Naive thymus-derived CD4-positive, alpha-beta T cell (primary cell): ENCODE results near the gene FNIP1. TPM values are rescaled to one million over a fixed set of nuclear protein-coding genes. Genes with fewer than 3 reads are reported as not detected.

Experiments used
- ATAC-seq: fragments of 150-1000 bp; cut with Tn5 transposase; 2 replicates; pipeline ENCODE4 v1.10.0; 2021; ENCODE audit warnings: mild to moderate bottlenecking, moderate library complexity
- CTCF ChIA-PET: fragments of 350-600 bp; sonication (Branson Sonifier 250); formaldehyde crosslinking; loops from one replicate; lab custom pipeline; 2021; ENCODE audit warnings: antibody characterized with exemption; lab: Charles Lee
- POLR2A ChIA-PET: fragments of 350-600 bp; sonication (Branson Sonifier 250); formaldehyde crosslinking; loops from one replicate; lab custom pipeline; 2021; ENCODE audit warnings: antibody characterized with exemption, inconsistent platforms; lab: Charles Lee
- DNase-seq, 9 donors: peaks; one replicate each; pipeline versions ENCODE4 v3.0.0 to v3.0.0-alpha.2; 2020 to 2022; ENCODE audit warnings: mixed read lengths in 1 of 9
- H3K27ac ChIP-seq: one replicate; pipeline ENCODE4 v1.7.0; 2013; ENCODE audit warnings: mild to moderate bottlenecking, low read depth, low read length, moderate library complexity
- H3K27me3 ChIP-seq, 2 donors: one replicate each; pipeline ENCODE4 v1.7.0; 2013; ENCODE audit warnings: low read length in 2 of 2, mild to moderate bottlenecking in 2 of 2, moderate library complexity in 2 of 2; ENCODE audit not compliant: control insufficient read depth in 2 of 2, insufficient read depth in 2 of 2
- H3K36me3 ChIP-seq, 3 experiments: 1 replicate in 2 of 3; 2 replicates in 1 of 3; pipeline ENCODE4 v1.7.0; 2013; ENCODE audit warnings: low read length in 3 of 3, mild to moderate bottlenecking in 3 of 3, moderate library complexity in 1 of 3; ENCODE audit not compliant: insufficient read depth in 3 of 3, control insufficient read depth in 2 of 3
- H3K4me1 ChIP-seq, 2 donors: one replicate each; pipeline ENCODE4 v1.7.0; 2013; ENCODE audit warnings: low read length in 2 of 2, mild to moderate bottlenecking in 2 of 2, moderate library complexity in 1 of 2; ENCODE audit not compliant: control insufficient read depth in 2 of 2, insufficient read depth in 2 of 2
- H3K4me3 ChIP-seq: 2 replicates; pipeline ENCODE4 v1.7.0; 2013; ENCODE audit warnings: mild to moderate bottlenecking, low read length
- H3K9me3 ChIP-seq, 3 experiments: 1 replicate in 2 of 3; 2 replicates in 1 of 3; pipeline ENCODE4 v1.7.0; 2013; ENCODE audit warnings: low read length in 3 of 3; ENCODE audit not compliant: control insufficient read depth in 2 of 3
- H3K27ac Mint-ChIP-seq, 9 donors: one replicate each; pipeline ENCODE4 v1.8.0; 2020 to 2022; ENCODE audit warnings: mixed read lengths in 9 of 9, mild to moderate bottlenecking in 8 of 9, moderate library complexity in 5 of 9, inconsistent platforms in 2 of 9
- H3K27me3 Mint-ChIP-seq, 5 donors: one replicate each; pipeline ENCODE4 v1.8.0; 2021 to 2022; ENCODE audit warnings: mixed read lengths in 5 of 5, mild to moderate bottlenecking in 1 of 5
- H3K36me3 Mint-ChIP-seq, 5 donors: one replicate each; pipeline ENCODE4 v1.8.0; 2020 to 2022; ENCODE audit warnings: mixed read lengths in 5 of 5, mild to moderate bottlenecking in 3 of 5, inconsistent platforms in 1 of 5
- H3K4me1 Mint-ChIP-seq, 7 donors: one replicate each; pipeline ENCODE4 v1.8.0; 2020 to 2022; ENCODE audit warnings: mixed read lengths in 7 of 7, mild to moderate bottlenecking in 3 of 7, inconsistent platforms in 1 of 7
- H3K4me3 Mint-ChIP-seq, 10 donors: one replicate each; pipeline ENCODE4 v1.8.0; 2020 to 2022; ENCODE audit warnings: mild to moderate bottlenecking in 10 of 10, mixed read lengths in 10 of 10, moderate library complexity in 6 of 10, inconsistent platforms in 2 of 10
- H3K9me3 Mint-ChIP-seq, 11 donors: one replicate each; pipeline ENCODE4 v1.8.0; 2020 to 2022; ENCODE audit warnings: mixed read lengths in 11 of 11, mild to moderate bottlenecking in 4 of 11, inconsistent platforms in 1 of 11, moderate library complexity in 1 of 11
- intact Hi-C, 2 donors: fragments of 100-400 bp; cut with micrococcal nuclease; formaldehyde crosslinking; loops; one replicate each; pipeline ENCODE4 v1.15.1; 2023
- polyA plus RNA-seq, 2 donors: library from polyadenylated mRNA; unstranded; fragments of 300-500 nt; fragmentation: Illumina TruSeq; gene quantifications; one replicate each; pipeline ENCODE4 v1.2.3, GENCODE V29; 2021
- total RNA-seq, 6 experiments: library from RNA in 5 of 6; stranded (reverse) in 5 of 6; gene quantifications; 1 replicate in 5 of 6; 2 replicates in 1 of 6; pipeline ENCODE4 v1.2.3 and lab custom pipeline; 2021 to 2026

Gene FNIP1
- total and polyA plus RNA-seq, 7 experiments from 2014 or later = 8.8 to 48.5 (median 30.6) TPM

GRCh38 chr5:131824631-131825030, 27.8 kb upstream of the FNIP1 start:
- Histone ChIP-seq H3K27ac (no peak overlapping the region), H3K27me3 (no peaks in the 10 kb centered on the region), H3K9me3 (no peaks in the 10 kb centered on the region), H3K4me3 (no peak overlapping the region), H3K4me1 (no peaks in the 10 kb centered on the region), H3K36me3 (no peaks in the 10 kb centered on the region)
- ChIA-PET CTCF (no interaction called here), POLR2A (no interaction called here)
- no peak for DNase-seq
- no peak for ATAC-seq
- intact Hi-C loops = no loop called here
- Mint-ChIP-seq H3K36me3 (peaks cover 0 to 8% (median 6%) of the 10 kb centered on the region in 5 donors), H3K4me3 (no peak overlapping the region), H3K9me3 (peaks cover 0 to 12% (median 2%) of the 10 kb centered on the region in 11 donors), H3K27me3 (peaks cover 0 to 46% (median 0%) of the 10 kb centered on the region in 5 donors), H3K4me1 (peaks cover 0 to 5% (median 0%) of the 10 kb centered on the region in 7 donors), H3K27ac (no peak overlapping the region)

DNA sequence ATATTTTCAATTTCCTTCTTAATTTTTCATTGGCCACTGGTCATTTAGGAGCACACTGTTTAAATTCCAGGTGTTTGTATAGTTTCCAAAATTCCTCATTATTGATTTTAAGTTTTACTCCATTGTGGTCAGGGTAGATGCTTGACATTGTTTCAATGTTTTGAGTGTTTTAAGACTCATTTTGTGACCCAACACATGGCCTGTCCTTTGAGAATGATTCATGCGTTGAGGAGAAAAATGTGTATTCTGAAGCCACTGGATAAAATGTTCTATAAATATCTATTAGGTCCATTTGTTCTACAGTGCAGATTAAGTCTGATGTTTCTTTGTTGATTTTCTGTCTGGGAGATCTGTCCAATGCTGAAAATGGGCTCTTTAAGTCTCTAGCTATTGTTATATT, 24.4 kb upstream of the FNIP1 start:
- H3K36me3 ChIP-seq = no peaks in the 10 kb centered on the region
- no peak overlapping the region for H3K27ac ChIP-seq
- H3K4me1 ChIP-seq = no peaks in the 10 kb centered on the region
- Mint-ChIP-seq H3K4me3 (no peak overlapping the region), H3K27ac (no peak overlapping the region), H3K4me1 (peaks cover 0 to 15% (median 6%) of the 10 kb centered on the region in 7 donors), H3K9me3 (peaks cover 0 to 8% (median 0%) of the 10 kb centered on the region in 11 donors), H3K36me3 (peaks cover 0 to 8% (median 4%) of the 10 kb centered on the region in 5 donors), H3K27me3 (peaks cover 0 to 45% (median 0%) of the 10 kb centered on the region in 5 donors)
- DNase-seq (no peak), ATAC-seq (no peak)
- intact Hi-C loops = no loop called here
- ChIA-PET POLR2A (no interaction called here), CTCF (no interaction called here)
- no peaks in the 10 kb centered on the region for H3K9me3 ChIP-seq
- H3K4me3 ChIP-seq = no peak overlapping the region
- no peaks in the 10 kb centered on the region for H3K27me3 ChIP-seq

GRCh38 chr5:131818001-131818724, 21.3 kb upstream of the FNIP1 start:
- Histone ChIP-seq H3K4me1 (no peaks in the 10 kb centered on the region), H3K36me3 (no peaks in the 10 kb centered on the region), H3K9me3 (no peaks in the 10 kb centered on the region), H3K27ac (no peak overlapping the region), H3K27me3 (no peaks in the 10 kb centered on the region), H3K4me3 (no peak overlapping the region)
- ATAC-seq (no peak), DNase-seq (no peak)
- Mint-ChIP-seq H3K4me1 (peaks cover 0 to 15% (median 6%) of the 10 kb centered on the region in 7 donors), H3K4me3 (peak overlapping the region in 2 of 10 donors; percentile 10 to 29), H3K27ac (peak overlapping the region in 2 of 9 donors; percentile 14 to 41), H3K27me3 (peaks cover 0 to 44% (median 0%) of the 10 kb centered on the region in 5 donors), H3K36me3 (no peaks in the 10 kb centered on the region), H3K9me3 (peaks cover 0 to 2% (median 0%) of the 10 kb centered on the region in 11 donors)
- intact Hi-C loops = no loop called here
- CTCF ChIA-PET = no interaction called here
- POLR2A ChIA-PET = no interaction called here

- no peak for ATAC-seq
- intact Hi-C loops = no loop called here
Observed at GRCh38 chr5:131814990-131815389, 18.2 kb upstream of the FNIP1 start.

GRCh38 chr5:131812371-131813160, 15.7 kb upstream of the FNIP1 start:
- H3K4me1 ChIP-seq = no peaks in the 10 kb centered on the region
- no peaks in the 10 kb centered on the region for H3K27me3 ChIP-seq
- Mint-ChIP-seq H3K27ac (no peak overlapping the region), H3K9me3 (no peaks in the 10 kb centered on the region), H3K4me3 (no peak overlapping the region), H3K36me3 (no peaks in the 10 kb centered on the region), H3K4me1 (peaks cover 0 to 5% (median under 1%) of the 10 kb centered on the region in 7 donors), H3K27me3 (peaks cover 0 to 19% (median 0%) of the 10 kb centered on the region in 5 donors)
- DNase-seq (no peak), ATAC-seq (no peak)
- H3K36me3 ChIP-seq = no peaks in the 10 kb centered on the region
- H3K27ac ChIP-seq = no peak overlapping the region
- ChIA-PET CTCF (interaction anchor here (4.4 kb wide), 1 partner anchor 194 kb away, joined by 25 read pairs; no protein-coding TSS in a partner anchor), POLR2A (interaction anchor here (0.8 kb wide), 1 partner anchor 89 kb away, joined by 3 read pairs; no protein-coding TSS in a partner anchor)
- no peaks in the 10 kb centered on the region for H3K9me3 ChIP-seq
- H3K4me3 ChIP-seq = no peak overlapping the region
- intact Hi-C loops = no loop called here

More at GRCh38 chr5:131814990-131815389, 18.2 kb upstream of the FNIP1 start:
- DNase-seq = no peak
- Histone ChIP-seq H3K9me3 (no peaks in the 10 kb centered on the region), H3K4me3 (no peak overlapping the region), H3K27ac (no peak overlapping the region), H3K27me3 (no peaks in the 10 kb centered on the region), H3K36me3 (no peaks in the 10 kb centered on the region), H3K4me1 (no peaks in the 10 kb centered on the region)
- Mint-ChIP-seq H3K4me1 (peaks cover 0 to 15% (median 9%) of the 10 kb centered on the region in 7 donors), H3K9me3 (no peaks in the 10 kb centered on the region), H3K27ac (no peak overlapping the region), H3K27me3 (peaks cover 0 to 19% (median 0%) of the 10 kb centered on the region in 5 donors), H3K36me3 (no peaks in the 10 kb centered on the region), H3K4me3 (no peak overlapping the region)
- POLR2A ChIA-PET = no interaction called here
- CTCF ChIA-PET = no interaction called here

DNA sequence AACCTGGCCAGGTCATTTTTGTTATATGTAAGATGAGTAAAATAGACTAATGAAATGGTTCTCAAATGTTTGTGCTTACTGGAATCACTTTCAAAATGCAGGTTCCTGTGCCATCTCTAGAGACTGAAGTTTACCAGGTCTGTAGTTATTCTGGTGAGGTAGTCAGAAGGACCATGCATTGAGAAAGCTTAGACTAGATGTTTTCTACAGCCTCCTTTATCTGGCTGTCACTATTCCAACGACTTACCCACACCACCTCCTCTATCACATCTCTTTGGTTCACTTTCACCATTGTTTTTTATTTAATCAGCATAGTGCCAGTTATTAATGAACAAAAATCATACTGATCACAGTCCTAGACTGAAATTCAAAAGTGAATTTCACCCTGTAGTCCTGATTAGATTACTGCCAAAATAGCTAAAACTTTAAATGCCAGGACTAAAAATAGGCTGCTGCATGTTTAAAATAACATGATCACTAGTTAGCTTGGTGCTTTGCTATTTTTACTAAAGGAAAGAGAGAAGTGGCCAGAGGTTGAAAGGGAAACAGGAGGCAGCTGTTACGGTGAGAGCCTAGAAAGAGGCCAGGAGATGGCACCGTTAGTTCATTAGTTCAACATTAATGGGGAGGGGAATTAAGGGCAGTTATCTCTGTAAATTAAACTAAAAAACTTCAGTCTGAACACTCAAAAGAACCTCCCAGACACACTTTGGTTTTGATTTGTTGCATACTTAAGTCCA, 13.9 kb upstream of the FNIP1 start:
- DNase-seq (peak in 4 of 9 donors; percentile 21 to 25 (median 22)), ATAC-seq (peak; percentile 52)
- CTCF ChIA-PET = interaction anchor here (0.6 to 4.4 kb wide), 7 partner anchors 14 to 299 kb away, joined by 3 to 25 read pairs (median 3); partner anchors contain the start of gene FNIP1
- Histone ChIP-seq H3K4me1 (no peaks in the 10 kb centered on the region), H3K4me3 (no peak overlapping the region), H3K36me3 (no peaks in the 10 kb centered on the region), H3K27ac (no peak overlapping the region), H3K9me3 (no peaks in the 10 kb centered on the region), H3K27me3 (no peaks in the 10 kb centered on the region)
- H3K4me3 Mint-ChIP-seq = no peak overlapping the region
- intact Hi-C loops = loop anchor here (1.0 to 2.0 kb wide), 3 partner anchors 198 to 253 kb away; no protein-coding TSS in a partner anchor
- H3K27ac Mint-ChIP-seq = no peak overlapping the region
- H3K4me1 Mint-ChIP-seq = peaks cover 0 to 4% (median 0%) of the 10 kb centered on the region in 7 donors
- no peaks in the 10 kb centered on the region for H3K9me3 Mint-ChIP-seq
- POLR2A ChIA-PET = interaction anchor here (0.5 kb wide), 1 partner anchor 112 kb away, joined by 5 read pairs; no protein-coding TSS in a partner anchor
- H3K36me3 Mint-ChIP-seq = no peaks in the 10 kb centered on the region
- peaks cover 0 to 24% (median 0%) of the 10 kb centered on the region in 5 donors for H3K27me3 Mint-ChIP-seq
